D721Med (cell line): ENCODE results near the gene DCAF16.
A peak's percentile ranks its signal among the peaks of the same experiment; 100 is the strongest.

Source experiments
- DNase-seq: peaks from one replicate; pipeline ENCODE4 v3.0.0; 2011; ENCODE audit warnings: low spot score; ENCODE audit not compliant: insufficient read length
- FAIRE-seq: peaks from 2 replicates; lab custom pipeline; 2011; peaks lifted over from hg19 to GRCh38; lab: Jason Lieb, UNC
- TF ChIP-seq, protein P1 (sequence below): IDR thresholded peaks from 2 replicates; pipeline ENCODE4 v1.5.1; 2012; ENCODE audit warnings: mild to moderate bottlenecking, control low read depth; ENCODE audit not compliant: insufficient read depth; ENCODE audit errors: missing control alignments

Gene DCAF16

GRCh38 chr4:17785858-17786257 is 24.7 kb downstream of the DCAF16 start:
- FAIRE-seq (no peak), DNase-seq (no peak)
- TF ChIP-seq, protein P1, sequence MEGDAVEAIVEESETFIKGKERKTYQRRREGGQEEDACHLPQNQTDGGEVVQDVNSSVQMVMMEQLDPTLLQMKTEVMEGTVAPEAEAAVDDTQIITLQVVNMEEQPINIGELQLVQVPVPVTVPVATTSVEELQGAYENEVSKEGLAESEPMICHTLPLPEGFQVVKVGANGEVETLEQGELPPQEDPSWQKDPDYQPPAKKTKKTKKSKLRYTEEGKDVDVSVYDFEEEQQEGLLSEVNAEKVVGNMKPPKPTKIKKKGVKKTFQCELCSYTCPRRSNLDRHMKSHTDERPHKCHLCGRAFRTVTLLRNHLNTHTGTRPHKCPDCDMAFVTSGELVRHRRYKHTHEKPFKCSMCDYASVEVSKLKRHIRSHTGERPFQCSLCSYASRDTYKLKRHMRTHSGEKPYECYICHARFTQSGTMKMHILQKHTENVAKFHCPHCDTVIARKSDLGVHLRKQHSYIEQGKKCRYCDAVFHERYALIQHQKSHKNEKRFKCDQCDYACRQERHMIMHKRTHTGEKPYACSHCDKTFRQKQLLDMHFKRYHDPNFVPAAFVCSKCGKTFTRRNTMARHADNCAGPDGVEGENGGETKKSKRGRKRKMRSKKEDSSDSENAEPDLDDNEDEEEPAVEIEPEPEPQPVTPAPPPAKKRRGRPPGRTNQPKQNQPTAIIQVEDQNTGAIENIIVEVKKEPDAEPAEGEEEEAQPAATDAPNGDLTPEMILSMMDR, result peak; percentile 19

- TF ChIP-seq, protein P1, result no peak
- no peak for FAIRE-seq
- no peak for DNase-seq
Measured at GRCh38 chr4:17781300-17782287, 29.0 kb downstream of the DCAF16 start, which contains the start of gene FAM184B. Gene FAM184B, minus strand, starts transcription at chr4:17781621. Its CDS starts 322 bp downstream, at chr4:17781299.

GRCh38 chr4:17780501-17781299 is 29.9 kb downstream of the DCAF16 start:
- FAIRE-seq (no peak), DNase-seq (no peak)
- TF ChIP-seq, protein P1, result no peak

DNA sequence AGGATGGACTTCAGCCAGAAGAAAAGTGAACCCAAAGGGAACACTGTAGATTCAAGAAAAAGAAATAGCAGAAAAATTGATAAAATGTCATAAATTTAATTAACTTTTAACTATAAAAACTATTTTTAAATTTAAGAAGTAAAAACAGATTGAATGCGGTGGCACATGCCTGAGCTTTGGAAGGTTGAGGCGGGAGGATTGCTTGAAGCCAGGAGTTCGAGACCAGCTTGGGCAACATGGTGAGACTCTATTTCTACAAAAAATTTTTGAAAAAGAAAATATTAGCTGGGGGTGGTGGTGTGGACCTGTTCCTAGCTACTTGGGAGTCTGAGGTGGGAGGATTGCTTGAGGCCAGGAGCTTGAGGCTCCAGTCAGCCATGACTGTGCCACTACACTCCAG is 32.1 kb downstream of the DCAF16 start:
- no peak for DNase-seq
- TF ChIP-seq, protein P1, result no peak
- no peak for FAIRE-seq

GRCh38 chr4:17773135-17773698 is 37.3 kb downstream of the DCAF16 start:
- TF ChIP-seq, protein P1, result no peak
- DNase-seq (no peak), FAIRE-seq (no peak)

DNA sequence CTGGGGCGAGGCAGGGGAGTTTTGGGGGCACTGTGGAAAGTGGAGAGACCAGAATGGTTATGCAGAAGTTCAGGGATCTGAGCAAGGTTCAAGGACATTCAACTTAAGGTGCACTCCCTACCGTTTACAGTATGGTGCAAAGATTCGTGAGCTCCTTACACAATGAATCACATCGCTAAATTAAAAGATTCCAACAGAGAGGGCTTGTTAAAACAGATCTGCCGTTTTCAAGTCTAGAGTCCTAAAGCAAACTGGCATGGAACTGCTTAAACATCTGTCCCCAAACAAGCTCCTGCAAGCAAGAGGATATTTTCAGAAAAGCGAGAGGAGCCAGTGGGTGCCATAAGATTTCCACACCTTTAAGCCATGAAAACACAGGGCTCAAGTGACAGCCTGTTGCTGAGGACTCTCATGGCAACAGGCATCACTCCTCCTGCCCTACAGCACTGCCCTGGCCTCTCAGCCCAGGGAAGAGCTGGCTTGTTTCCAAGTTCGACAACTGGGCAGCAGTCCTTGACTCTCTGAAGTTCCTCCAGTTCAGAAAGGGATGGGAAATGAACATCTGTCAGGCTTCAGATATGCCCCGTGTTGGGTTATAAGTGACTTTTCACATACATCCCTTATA is 39.2 kb downstream of the DCAF16 start:
- FAIRE-seq (no peak), DNase-seq (no peak)
- TF ChIP-seq, protein P1, result no peak
